ENCODE data around the gene PFDN1. TPM values are rescaled to one million over a fixed set of nuclear protein-coding genes. Genes with fewer than 3 reads are reported as not detected.

The PFDN1 gene
- total RNA-seq, 1 experiment from 2014 or later = 94.1 TPM

GRCh38 chr5:140338336-140338735 lies 35.4 kb upstream of the PFDN1 start:
- intact Hi-C loops (cut with micrococcal nuclease; ENCODE audit: unreplicated experiment) = no loop called here
- no peak overlapping the region for H3K4me3 ChIP-seq (ENCODE audit: low read depth, low read length, poor library complexity, severe bottlenecking)
- ChIA-PET POLR2A (ENCODE audit: low non-redundant PET) (no interaction called here), CTCF (no interaction called here)
- TF ChIP-seq EZH2 (IDR thresholded peaks at IDR 0.05; ENCODE audit: borderline replicate concordance, low read depth, low read length, poor library complexity, severe bottlenecking) (no peak), CTCF (conservative IDR thresholded peaks at IDR 0.05; ENCODE audit: low read depth, low read length) (no peak)
- no peak for DNase-seq (ENCODE audit: low spot score)
- H3K4me1 ChIP-seq (ENCODE audit: insufficient read depth, low read length, poor library complexity, severe bottlenecking) = peaks cover 20% of the 10 kb centered on the region
- no peak overlapping the region for H3K27ac ChIP-seq (ENCODE audit: low read depth, low read length, poor library complexity, severe bottlenecking)
- no peaks in the 10 kb centered on the region for H3K27me3 ChIP-seq (replicated peaks; ENCODE audit: insufficient read depth, low read depth, low read length, poor library complexity)
- BruUV-seq (replicated peaks) = no TSS peak
- peaks cover 16% of the 10 kb centered on the region for H3K36me3 ChIP-seq (ENCODE audit: insufficient read depth, low read length, poor library complexity, severe bottlenecking)
- H3K9me3 ChIP-seq (ENCODE audit: low read depth, low read length, poor library complexity, severe bottlenecking) = no peaks in the 10 kb centered on the region

GRCh38 chr5:140337880-140338279 lies 35.0 kb upstream of the PFDN1 start:
- no TSS peak for BruUV-seq (replicated peaks)
- CTCF ChIA-PET = no interaction called here
- POLR2A ChIA-PET (ENCODE audit: low non-redundant PET) = no interaction called here
- no peak overlapping the region for H3K27ac ChIP-seq (ENCODE audit: low read depth, low read length, poor library complexity, severe bottlenecking)
- no peak for TF ChIP-seq EZH2 (IDR thresholded peaks at IDR 0.05; ENCODE audit: borderline replicate concordance, low read depth, low read length, poor library complexity, severe bottlenecking)
- no peak for TF ChIP-seq CTCF (conservative IDR thresholded peaks at IDR 0.05; ENCODE audit: low read depth, low read length)
- H3K36me3 ChIP-seq (ENCODE audit: insufficient read depth, low read length, poor library complexity, severe bottlenecking) = peaks cover 16% of the 10 kb centered on the region
- no peak for DNase-seq (ENCODE audit: low spot score)
- no peak overlapping the region for H3K4me3 ChIP-seq (ENCODE audit: low read depth, low read length, poor library complexity, severe bottlenecking)
- no peaks in the 10 kb centered on the region for H3K27me3 ChIP-seq (replicated peaks; ENCODE audit: insufficient read depth, low read depth, low read length, poor library complexity)
- H3K4me1 ChIP-seq (ENCODE audit: insufficient read depth, low read length, poor library complexity, severe bottlenecking) = peaks cover 16% of the 10 kb centered on the region
- no peaks in the 10 kb centered on the region for H3K9me3 ChIP-seq (ENCODE audit: low read depth, low read length, poor library complexity, severe bottlenecking)
- intact Hi-C loops (cut with micrococcal nuclease; ENCODE audit: unreplicated experiment) = no loop called here

GRCh38 chr5:140336388-140336787 lies 33.5 kb upstream of the PFDN1 start:
- Histone ChIP-seq H3K4me1 (ENCODE audit: insufficient read depth, low read length, poor library complexity, severe bottlenecking) (peaks cover 2% of the 10 kb centered on the region), H3K9me3 (ENCODE audit: low read depth, low read length, poor library complexity, severe bottlenecking) (no peaks in the 10 kb centered on the region), H3K27ac (ENCODE audit: low read depth, low read length, poor library complexity, severe bottlenecking) (no peak overlapping the region), H3K27me3 (replicated peaks; ENCODE audit: insufficient read depth, low read depth, low read length, poor library complexity) (no peaks in the 10 kb centered on the region), H3K36me3 (ENCODE audit: insufficient read depth, low read length, poor library complexity, severe bottlenecking) (peaks cover 16% of the 10 kb centered on the region), H3K4me3 (ENCODE audit: low read depth, low read length, poor library complexity, severe bottlenecking) (no peak overlapping the region)
- DNase-seq (ENCODE audit: low spot score) = no peak
- intact Hi-C loops (cut with micrococcal nuclease; ENCODE audit: unreplicated experiment) = no loop called here
- BruUV-seq (replicated peaks) = no TSS peak
- CTCF ChIA-PET = interaction anchor here (0.6 to 1.0 kb wide), 3 partner anchors 9 to 36 kb away, joined by 3 to 12 read pairs (median 3); no protein-coding TSS in a partner anchor
- POLR2A ChIA-PET (ENCODE audit: low non-redundant PET) = no interaction called here
- TF ChIP-seq CTCF (conservative IDR thresholded peaks at IDR 0.05; ENCODE audit: low read depth, low read length) (no peak), EZH2 (IDR thresholded peaks at IDR 0.05; ENCODE audit: borderline replicate concordance, low read depth, low read length, poor library complexity, severe bottlenecking) (no peak)

Data from A673 (cell line).